MM.1S (cell line): Measurements from ENCODE around the gene PTTG1IP2.

Experiments used
- EZH2phosphoT487 ChIP-seq: fragments of 300-600 bp; sonication (generic); IDR thresholded peaks from 2 replicates; pipeline ENCODE4 v1.6.1; 2018; ENCODE audit warnings: antibody characterized with exemption, low read length
- TF ChIP-seq, protein P1 (sequence below): fragments of 300-600 bp; sonication (generic); IDR thresholded peaks from 2 replicates; pipeline ENCODE4 v1.5.1; 2016; ENCODE audit warnings: antibody characterized with exemption, low read length, mixed read lengths

- TF ChIP-seq, protein P1, sequence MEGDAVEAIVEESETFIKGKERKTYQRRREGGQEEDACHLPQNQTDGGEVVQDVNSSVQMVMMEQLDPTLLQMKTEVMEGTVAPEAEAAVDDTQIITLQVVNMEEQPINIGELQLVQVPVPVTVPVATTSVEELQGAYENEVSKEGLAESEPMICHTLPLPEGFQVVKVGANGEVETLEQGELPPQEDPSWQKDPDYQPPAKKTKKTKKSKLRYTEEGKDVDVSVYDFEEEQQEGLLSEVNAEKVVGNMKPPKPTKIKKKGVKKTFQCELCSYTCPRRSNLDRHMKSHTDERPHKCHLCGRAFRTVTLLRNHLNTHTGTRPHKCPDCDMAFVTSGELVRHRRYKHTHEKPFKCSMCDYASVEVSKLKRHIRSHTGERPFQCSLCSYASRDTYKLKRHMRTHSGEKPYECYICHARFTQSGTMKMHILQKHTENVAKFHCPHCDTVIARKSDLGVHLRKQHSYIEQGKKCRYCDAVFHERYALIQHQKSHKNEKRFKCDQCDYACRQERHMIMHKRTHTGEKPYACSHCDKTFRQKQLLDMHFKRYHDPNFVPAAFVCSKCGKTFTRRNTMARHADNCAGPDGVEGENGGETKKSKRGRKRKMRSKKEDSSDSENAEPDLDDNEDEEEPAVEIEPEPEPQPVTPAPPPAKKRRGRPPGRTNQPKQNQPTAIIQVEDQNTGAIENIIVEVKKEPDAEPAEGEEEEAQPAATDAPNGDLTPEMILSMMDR: no peak
- TF ChIP-seq EZH2phosphoT487: no peak
These were observed 81.6 kb downstream of the PTTG1IP2 start for GRCh38 chr7:90551036-90551435.
